OCI-LY1 (cell line): ENCODE results near the gene ZBTB7A.

Source experiments
- CTCF ChIP-seq: fragments of 200-600 bp; sonication (generic), shearing (Covaris generic); IDR thresholded peaks from 2 replicates; pipeline ENCODE4 v1.5.1; 2017; ENCODE audit warnings: mild to moderate bottlenecking, antibody characterized with exemption, low read length, moderate library complexity, mixed read lengths
- EZH2 ChIP-seq: fragments of 200-600 bp; sonication (generic), shearing (Covaris generic); IDR thresholded peaks from 2 replicates; pipeline ENCODE4 v1.8.0; 2017; ENCODE audit warnings: borderline replicate concordance, mixed run types, mild to moderate bottlenecking, antibody characterized with exemption, low read length, moderate library complexity, mixed read lengths

- TF ChIP-seq CTCF (no peak), EZH2 (no peak)
These were observed 24.5 kb downstream of the ZBTB7A start for GRCh38 chr19:4042064-4042730.
